GM12878 (cell line): ENCODE data around the gene SORBS1. TPM values are rescaled to one million over a fixed set of nuclear protein-coding genes. Genes with fewer than 3 reads are reported as not detected.
A peak's percentile ranks its signal among the peaks of the same experiment; 100 is the strongest.

ENCODE experiments used
- ATAC-seq: fragments of 200-7000 bp; cut with Tn5 transposase; 3 replicates; pipeline ENCODE4 v1.9.1; 2020; ENCODE audit warnings: mild to moderate bottlenecking, moderate library complexity
- BruUV-seq: library from RNA; stranded (reverse); fragments of 400-500 nt; replicated peaks from 2 replicates; lab custom pipeline; 2021; lab: Mats Ljungman, UMichigan
- CTCF ChIA-PET: fragments of 300-600 bp; sonication (Branson Sonifier 250); formaldehyde crosslinking; extraction: SDS; loops from one replicate; lab custom pipeline; 2021; ENCODE audit warnings: inconsistent platforms; lab: Yijun Ruan, JAX
- POLR2A ChIA-PET: fragments of 350-600 bp; formaldehyde crosslinking; extraction: SDS; loops from one replicate; lab custom pipeline; 2021; ENCODE audit warnings: inconsistent platforms; lab: Charles Lee
- RAD21 ChIA-PET: fragments of 300-600 bp; sonication (Branson Sonifier 250); formaldehyde crosslinking; loops from one replicate; lab custom pipeline; 2023; ENCODE audit warnings: antibody characterized with exemption; ENCODE audit not compliant: unreplicated experiment; lab: Charles Lee
- SMC1A ChIA-PET: fragments of 300-600 bp; sonication (Branson Sonifier 250); formaldehyde crosslinking; loops from one replicate; lab custom pipeline; 2023; ENCODE audit not compliant: unreplicated experiment, uncharacterized antibody; lab: Charles Lee
- DNase-seq: peaks from one replicate; pipeline ENCODE4 v3.0.0-alpha.2; 2011; ENCODE audit warnings: low read depth, low spot score
- FAIRE-seq: peaks from 3 replicates; lab custom pipeline; 2011; peaks lifted over from hg19 to GRCh38; lab: Jason Lieb, UNC
- H2AFZ ChIP-seq: 2 replicates; pipeline ENCODE4 v1.6.0; 2011; ENCODE audit warnings: low read depth, low read length, control low read depth; ENCODE audit not compliant: control insufficient read depth
- H3K27ac ChIP-seq: 2 replicates; pipeline ENCODE4 v1.5.1; 2011; ENCODE audit warnings: control low read depth; ENCODE audit not compliant: control insufficient read depth, insufficient read depth
- H3K27me3 ChIP-seq, 2 experiments: replicated peaks in 1 of 2; 2 replicates each; pipeline versions ENCODE4 v1.6.0 to v1.6.1; 2011; ENCODE audit warnings: low read length in 1 of 2; ENCODE audit not compliant: control insufficient read depth in 2 of 2, insufficient read depth in 2 of 2
- H3K36me3 ChIP-seq, 2 experiments: 2 replicates each; pipeline ENCODE4 v1.5.1; 2011; ENCODE audit warnings: low read length in 1 of 2; ENCODE audit not compliant: control insufficient read depth in 2 of 2, insufficient read depth in 2 of 2
- H3K4me1 ChIP-seq: 2 replicates; pipeline ENCODE4 v1.6.1; 2011; ENCODE audit warnings: mild to moderate bottlenecking, low read length, moderate library complexity, mixed read lengths; ENCODE audit not compliant: control insufficient read depth, insufficient read depth
- H3K4me2 ChIP-seq: 2 replicates; pipeline ENCODE4 v1.6.0; 2011; ENCODE audit warnings: control low read depth; ENCODE audit not compliant: control insufficient read depth, insufficient read depth
- H3K4me3 ChIP-seq: fragments of 200-600 bp; sonication (generic); 2 replicates; pipeline ENCODE4 v1.5.1; 2016
- H3K79me2 ChIP-seq: 2 replicates; pipeline ENCODE4 v1.6.0; 2011; ENCODE audit warnings: low read length; ENCODE audit not compliant: control insufficient read depth, insufficient read depth
- H3K9ac ChIP-seq: 2 replicates; pipeline ENCODE4 v1.8.0; 2011; ENCODE audit warnings: low read length, control low read depth, mixed read lengths; ENCODE audit not compliant: control insufficient read depth, insufficient read depth
- H3K9me3 ChIP-seq: replicated peaks from 3 replicates; pipeline ENCODE4 v1.5.1; 2011; ENCODE audit warnings: mild to moderate bottlenecking, low read length; ENCODE audit not compliant: control insufficient read depth, insufficient read depth
- H4K20me1 ChIP-seq: 2 replicates; pipeline ENCODE4 v1.6.0; 2011; ENCODE audit not compliant: control insufficient read depth, insufficient read depth
- ASH2L ChIP-seq: fragments of 300-600, 200-600 bp; sonication (generic); IDR thresholded peaks from 2 replicates; pipeline ENCODE4 v1.6.1; 2017; ENCODE audit warnings: low read depth, mild to moderate bottlenecking, borderline replicate concordance
- BCL11A ChIP-seq: IDR thresholded peaks from 2 replicates; pipeline ENCODE4 v1.6.1; 2011; ENCODE audit warnings: low read depth, low read length
- EGR1 ChIP-seq, 2 experiments: IDR thresholded peaks; 1 replicate in 1 of 2; 2 replicates in 1 of 2; pipeline ENCODE4 v1.6.1; 2011 to 2012; ENCODE audit warnings: low read depth in 2 of 2, low read length in 2 of 2, borderline replicate concordance in 1 of 2, mild to moderate bottlenecking in 1 of 2, moderate library complexity in 1 of 2
- EP300 ChIP-seq, 2 experiments: fragments of 150-350 bp in 1 of 2; IDR thresholded peaks; 2 replicates each; pipeline ENCODE4 v1.6.1; 2011 to 2012; ENCODE audit warnings: low read depth in 2 of 2, low read length in 2 of 2, borderline replicate concordance in 1 of 2, improper control_type of control experiment in 1 of 2, inconsistent platforms in 1 of 2; ENCODE audit not compliant: control insufficient read depth in 1 of 2
- KLF5 ChIP-seq: fragments of 450-650 bp; IDR thresholded peaks from 2 replicates; pipeline ENCODE4 v1.6.1; 2014; ENCODE audit warnings: mild to moderate bottlenecking; ENCODE audit not compliant: partially characterized antibody
- MTA2 ChIP-seq: fragments of 450-650 bp; IDR thresholded peaks from 2 replicates; pipeline ENCODE4 v1.6.1; 2016; ENCODE audit warnings: low read depth, mild to moderate bottlenecking, moderate library complexity
- POLR2A ChIP-seq: IDR thresholded peaks from 2 replicates; pipeline ENCODE4 v1.6.1; 2011; ENCODE audit warnings: low read depth, mild to moderate bottlenecking, low read length
- TCF12 ChIP-seq: IDR thresholded peaks from 2 replicates; pipeline ENCODE4 v1.6.1; 2011; ENCODE audit warnings: low read depth, mild to moderate bottlenecking, low read length
- ZNF217 ChIP-seq: fragments of 450-650 bp; IDR thresholded peaks from 2 replicates; pipeline ENCODE4 v1.6.1; 2017; ENCODE audit warnings: antibody characterized with exemption, mild to moderate bottlenecking
- WGBS: methylation state at CpG from one replicate; pipeline ENCODE4 v1.1.6; 2016; ENCODE audit warnings: low lambda C conversion rate; ENCODE audit not compliant: insufficient replicate concordance, insufficient coverage; ENCODE audit errors: missing lambda C conversion rate; 5-methylcytosine and 5-hydroxymethylcytosine counted together
- in situ Hi-C: fragments of 300-500 bp; cut with MboI; formaldehyde crosslinking; loops from 9 replicates; pipeline ENCODE4 v1.14.3; 2018; ENCODE audit warnings: mixed read lengths
- intact Hi-C: fragments of 100-400 bp; cut with micrococcal nuclease; formaldehyde crosslinking; loops from one replicate; pipeline ENCODE4 v1.14.2; 2022; ENCODE audit not compliant: unreplicated experiment
- polyA plus RNA-seq, 11 experiments: library from polyadenylated mRNA; depleted of rRNA in 4 of 11; unstranded in 6 of 11; stranded (reverse) in 5 of 11; fragments of >200 nt; fragmentation: Nextera tagmentation in 4 of 11; fragmentation: Illumina TruSeq in 1 of 11; extraction: Ambion mirVana in 4 of 11; extraction: Trizol in 1 of 11; gene quantifications; 1 replicate in 1 of 11; 2 replicates in 10 of 11; pipeline versions ENCODE4 v1.2.1 to v1.2.3, GENCODE V29; 2011 to 2016; ENCODE audit warnings: inconsistent platforms in 2 of 11, missing spikeins in 2 of 11, low read depth in 1 of 11
- total RNA-seq, 4 experiments: library from RNA; depleted of rRNA in 3 of 4; stranded (reverse); fragments of >200 nt in 3 of 4; fragmentation: Illumina TruSeq in 1 of 4; extraction: Trizol in 1 of 4; gene quantifications; 2 replicates each; pipeline versions ENCODE4 v1.2.1 to v1.2.3, GENCODE V29; 2013 to 2021
- TF ChIP-seq, protein P1 (sequence below): fragments of 450-650 bp; formaldehyde crosslinking; IDR thresholded peaks from 2 replicates; pipeline ENCODE4 v1.4.0; 2022; ENCODE audit warnings: mild to moderate bottlenecking, moderate library complexity
- TF ChIP-seq, protein P2 (sequence below): fragments of 450-650 bp; formaldehyde crosslinking; IDR thresholded peaks from 2 replicates; pipeline ENCODE4 v1.4.0; 2020; ENCODE audit warnings: mild to moderate bottlenecking, moderate library complexity

Gene SORBS1
- total and polyA plus RNA-seq, 10 of the 15 experiments (the other 5 are each of a cell fraction or from before 2014, with no cell fraction given) = 0.13 to 0.75 (median 0.39) TPM

DNA sequence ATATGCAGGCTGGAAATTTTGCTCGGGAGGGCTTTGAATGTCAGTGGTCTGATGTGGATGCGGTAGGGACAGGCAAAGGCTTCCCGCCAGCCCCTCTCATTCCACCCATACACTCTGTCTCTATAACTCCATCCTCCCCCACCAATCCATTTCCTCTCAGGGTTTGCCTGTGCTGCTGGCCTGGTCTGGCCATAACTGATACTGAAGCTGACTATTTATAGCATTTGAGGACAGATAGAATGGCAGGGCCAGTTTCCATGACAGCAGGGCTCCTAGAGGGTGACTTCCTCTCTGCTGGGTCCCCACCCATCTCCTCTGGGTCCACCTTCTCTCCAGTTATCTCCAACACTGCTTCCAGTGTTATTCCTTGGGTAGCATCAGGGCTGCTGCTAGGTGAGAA is 263.8 kb downstream of the SORBS1 start (continued):
- TF ChIP-seq EP300 (IDR thresholded peaks at IDR 0.05; ENCODE audit: borderline replicate concordance in 1 of 2, control insufficient read depth in 1 of 2, low read depth in 2 of 2, low read length in 2 of 2) (no peak), ASH2L (no peak)

DNA sequence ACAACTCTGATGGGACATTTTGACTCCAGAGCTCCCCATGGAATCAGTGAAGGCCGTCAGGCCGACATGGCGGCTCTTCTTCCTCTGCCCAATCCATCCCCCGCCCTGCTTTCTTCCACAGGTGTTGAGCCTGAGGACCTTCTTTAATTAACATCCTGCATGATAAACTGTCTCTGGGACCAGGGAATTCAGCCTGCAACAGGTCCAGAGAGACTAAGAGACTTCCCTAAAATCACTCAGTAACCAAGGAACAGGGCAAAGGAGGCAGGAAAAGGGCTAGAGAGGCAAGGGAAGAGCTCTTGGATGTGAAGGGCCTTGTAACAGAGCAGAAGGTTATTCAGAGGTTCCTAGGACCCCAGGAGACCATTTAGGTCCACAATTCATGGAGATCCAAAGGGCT is 264.4 kb downstream of the SORBS1 start:
- DNase-seq (no peak), FAIRE-seq (no peak), ATAC-seq (no peak)
- Histone ChIP-seq H3K4me1 (peaks cover 58% of the 10 kb centered on the region), H4K20me1 (no peaks in the 10 kb centered on the region), H3K4me3 (no peak overlapping the region), H2AFZ (peak overlapping the region; percentile 29), H3K79me2 (peaks cover 16% of the 10 kb centered on the region), H3K36me3 (no peaks in the 10 kb centered on the region), H3K9ac (peak overlapping the region; percentile 19; the same call in 1 of the 2 replicates), H3K27me3 (no peaks in the 10 kb centered on the region), H3K4me2 (peak overlapping the region; percentile 0), H3K27ac (peak overlapping the region; percentile 87), H3K9me3 (no peaks in the 10 kb centered on the region)
- in situ Hi-C loops = loop anchor here (10.0 kb wide), 1 partner anchor 458 kb away; the partner anchor contains the start of gene ENTPD1
- ChIA-PET SMC1A (interaction anchor here (0.6 to 8.2 kb wide), 10 partner anchors 7 to 115 kb away, joined by 3 to 80 read pairs (median 5); no protein-coding TSS in a partner anchor), POLR2A (interaction anchor here (0.8 to 3.0 kb wide), 6 partner anchors 9 to 27 kb away, joined by 3 to 12 read pairs (median 3); no protein-coding TSS in a partner anchor), CTCF (interaction anchor here (0.7 to 3.8 kb wide), 5 partner anchors 9 to 66 kb away, joined by 3 to 22 read pairs (median 3); no protein-coding TSS in a partner anchor), RAD21 (interaction anchor here (2.1 to 2.3 kb wide), 2 partner anchors 9 to 50 kb away, joined by 9 to 17 read pairs; no protein-coding TSS in a partner anchor)
- WGBS = 100% methylated on average over 4 of the region's 4 CpGs
- intact Hi-C loops = loop anchor here (5.0 to 10.0 kb wide), 3 partner anchors 458 to 978 kb away; partner anchors contain the start of genes BLNK and ENTPD1
- BruUV-seq = no TSS peak
- no peak for TF ChIP-seq BCL11A
- TF ChIP-seq, protein P1, sequence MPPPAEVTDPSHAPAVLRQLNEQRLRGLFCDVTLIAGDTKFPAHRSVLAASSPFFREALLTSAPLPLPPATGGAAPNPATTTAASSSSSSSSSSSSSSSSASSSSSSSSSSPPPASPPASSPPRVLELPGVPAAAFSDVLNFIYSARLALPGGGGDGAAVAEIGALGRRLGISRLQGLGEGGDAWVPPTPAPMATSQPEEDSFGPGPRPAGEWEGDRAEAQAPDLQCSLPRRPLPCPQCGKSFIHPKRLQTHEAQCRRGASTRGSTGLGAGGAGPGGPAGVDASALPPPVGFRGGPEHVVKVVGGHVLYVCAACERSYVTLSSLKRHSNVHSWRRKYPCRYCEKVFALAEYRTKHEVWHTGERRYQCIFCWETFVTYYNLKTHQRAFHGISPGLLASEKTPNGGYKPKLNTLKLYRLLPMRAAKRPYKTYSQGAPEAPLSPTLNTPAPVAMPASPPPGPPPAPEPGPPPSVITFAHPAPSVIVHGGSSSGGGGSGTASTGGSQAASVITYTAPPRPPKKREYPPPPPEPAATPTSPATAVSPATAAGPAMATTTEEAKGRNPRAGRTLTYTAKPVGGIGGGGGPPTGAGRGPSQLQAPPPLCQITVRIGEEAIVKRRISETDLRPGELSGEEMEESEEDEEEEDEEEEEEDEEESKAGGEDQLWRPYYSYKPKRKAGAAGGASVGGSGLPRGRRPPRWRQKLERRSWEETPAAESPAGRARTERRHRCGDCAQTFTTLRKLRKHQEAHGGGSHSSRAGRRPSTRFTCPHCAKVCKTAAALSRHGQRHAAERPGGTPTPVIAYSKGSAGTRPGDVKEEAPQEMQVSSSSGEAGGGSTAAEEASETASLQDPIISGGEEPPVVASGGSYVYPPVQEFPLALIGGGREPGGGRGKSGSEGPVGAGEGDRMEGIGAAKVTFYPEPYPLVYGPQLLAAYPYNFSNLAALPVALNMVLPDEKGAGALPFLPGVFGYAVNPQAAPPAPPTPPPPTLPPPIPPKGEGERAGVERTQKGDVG (CRISPR knock-in tag) = no peak
- TF ChIP-seq, protein P2, sequence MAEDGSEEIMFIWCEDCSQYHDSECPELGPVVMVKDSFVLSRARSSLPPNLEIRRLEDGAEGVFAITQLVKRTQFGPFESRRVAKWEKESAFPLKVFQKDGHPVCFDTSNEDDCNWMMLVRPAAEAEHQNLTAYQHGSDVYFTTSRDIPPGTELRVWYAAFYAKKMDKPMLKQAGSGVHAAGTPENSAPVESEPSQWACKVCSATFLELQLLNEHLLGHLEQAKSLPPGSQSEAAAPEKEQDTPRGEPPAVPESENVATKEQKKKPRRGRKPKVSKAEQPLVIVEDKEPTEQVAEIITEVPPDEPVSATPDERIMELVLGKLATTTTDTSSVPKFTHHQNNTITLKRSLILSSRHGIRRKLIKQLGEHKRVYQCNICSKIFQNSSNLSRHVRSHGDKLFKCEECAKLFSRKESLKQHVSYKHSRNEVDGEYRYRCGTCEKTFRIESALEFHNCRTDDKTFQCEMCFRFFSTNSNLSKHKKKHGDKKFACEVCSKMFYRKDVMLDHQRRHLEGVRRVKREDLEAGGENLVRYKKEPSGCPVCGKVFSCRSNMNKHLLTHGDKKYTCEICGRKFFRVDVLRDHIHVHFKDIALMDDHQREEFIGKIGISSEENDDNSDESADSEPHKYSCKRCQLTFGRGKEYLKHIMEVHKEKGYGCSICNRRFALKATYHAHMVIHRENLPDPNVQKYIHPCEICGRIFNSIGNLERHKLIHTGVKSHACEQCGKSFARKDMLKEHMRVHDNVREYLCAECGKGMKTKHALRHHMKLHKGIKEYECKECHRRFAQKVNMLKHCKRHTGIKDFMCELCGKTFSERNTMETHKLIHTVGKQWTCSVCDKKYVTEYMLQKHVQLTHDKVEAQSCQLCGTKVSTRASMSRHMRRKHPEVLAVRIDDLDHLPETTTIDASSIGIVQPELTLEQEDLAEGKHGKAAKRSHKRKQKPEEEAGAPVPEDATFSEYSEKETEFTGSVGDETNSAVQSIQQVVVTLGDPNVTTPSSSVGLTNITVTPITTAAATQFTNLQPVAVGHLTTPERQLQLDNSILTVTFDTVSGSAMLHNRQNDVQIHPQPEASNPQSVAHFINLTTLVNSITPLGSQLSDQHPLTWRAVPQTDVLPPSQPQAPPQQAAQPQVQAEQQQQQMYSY (CRISPR knock-in tag) = no peak
- TF ChIP-seq EGR1 (IDR thresholded peaks at IDR 0.05; ENCODE audit: borderline replicate concordance in 1 of 2, low read depth in 2 of 2, low read length in 2 of 2) = no peak
- TF ChIP-seq KLF5 = no peak
- no peak for TF ChIP-seq MTA2
- no peak for TF ChIP-seq ZNF217
- TF ChIP-seq POLR2A = no peak
- TF ChIP-seq TCF12 = no peak
